Calu3 (cell line): ENCODE results near the gene CHD2. TPM values are rescaled to one million over a fixed set of nuclear protein-coding genes. Genes with fewer than 3 reads are reported as not detected.
A peak's percentile ranks its signal among the peaks of the same experiment; 100 is the strongest.

Experiments used
- BruUV-seq: library from RNA; stranded (reverse); fragments of 400-500 nt; replicated peaks from 2 replicates; lab custom pipeline; 2021; lab: Mats Ljungman, UMichigan
- CTCF ChIA-PET: fragments of 300-600 bp; sonication (Branson Sonifier 250); formaldehyde crosslinking; loops from one replicate; lab custom pipeline; 2022; ENCODE audit warnings: antibody characterized with exemption; lab: Charles Lee
- DNase-seq: peaks from one replicate; pipeline ENCODE4 v3.0.0; 2022
- H3K27ac Mint-ChIP-seq: one replicate; pipeline ENCODE4 v1.8.0; 2022; ENCODE audit warnings: mixed read lengths; ENCODE audit not compliant: unreplicated experiment
- H3K27me3 Mint-ChIP-seq: one replicate; pipeline ENCODE4 v1.8.0; 2022; ENCODE audit warnings: mixed read lengths; ENCODE audit not compliant: unreplicated experiment
- H3K36me3 Mint-ChIP-seq: one replicate; pipeline ENCODE4 v1.8.0; 2022; ENCODE audit warnings: mild to moderate bottlenecking, moderate library complexity, mixed read lengths; ENCODE audit not compliant: insufficient read depth, unreplicated experiment
- H3K4me1 Mint-ChIP-seq: one replicate; pipeline ENCODE4 v1.8.0; 2022; ENCODE audit warnings: mild to moderate bottlenecking, low read depth, mixed read lengths; ENCODE audit not compliant: unreplicated experiment
- H3K4me3 Mint-ChIP-seq: one replicate; pipeline ENCODE4 v1.8.0; 2022; ENCODE audit warnings: mild to moderate bottlenecking, low read depth, moderate library complexity, mixed read lengths; ENCODE audit not compliant: unreplicated experiment
- H3K9me3 Mint-ChIP-seq: one replicate; pipeline ENCODE4 v1.8.0; 2022; ENCODE audit warnings: low read depth, mixed read lengths; ENCODE audit not compliant: unreplicated experiment
- intact Hi-C: fragments of 100-400 bp; cut with micrococcal nuclease; formaldehyde crosslinking; loops from one replicate; pipeline ENCODE4 v1.10.0; 2022; ENCODE audit not compliant: unreplicated experiment
- total RNA-seq: library from RNA; stranded (reverse); gene quantifications from 2 replicates; pipeline ENCODE4 v1.2.3, GENCODE V29; 2022
- TF ChIP-seq, protein P1 (sequence below): fragments of 200-600 bp; IDR thresholded peaks from one replicate; pipeline ENCODE4 v1.8.0; 2022; ENCODE audit warnings: antibody characterized with exemption; ENCODE audit not compliant: unreplicated experiment

Gene CHD2
- total RNA-seq, 1 experiment from 2014 or later = 140 TPM

DNA sequence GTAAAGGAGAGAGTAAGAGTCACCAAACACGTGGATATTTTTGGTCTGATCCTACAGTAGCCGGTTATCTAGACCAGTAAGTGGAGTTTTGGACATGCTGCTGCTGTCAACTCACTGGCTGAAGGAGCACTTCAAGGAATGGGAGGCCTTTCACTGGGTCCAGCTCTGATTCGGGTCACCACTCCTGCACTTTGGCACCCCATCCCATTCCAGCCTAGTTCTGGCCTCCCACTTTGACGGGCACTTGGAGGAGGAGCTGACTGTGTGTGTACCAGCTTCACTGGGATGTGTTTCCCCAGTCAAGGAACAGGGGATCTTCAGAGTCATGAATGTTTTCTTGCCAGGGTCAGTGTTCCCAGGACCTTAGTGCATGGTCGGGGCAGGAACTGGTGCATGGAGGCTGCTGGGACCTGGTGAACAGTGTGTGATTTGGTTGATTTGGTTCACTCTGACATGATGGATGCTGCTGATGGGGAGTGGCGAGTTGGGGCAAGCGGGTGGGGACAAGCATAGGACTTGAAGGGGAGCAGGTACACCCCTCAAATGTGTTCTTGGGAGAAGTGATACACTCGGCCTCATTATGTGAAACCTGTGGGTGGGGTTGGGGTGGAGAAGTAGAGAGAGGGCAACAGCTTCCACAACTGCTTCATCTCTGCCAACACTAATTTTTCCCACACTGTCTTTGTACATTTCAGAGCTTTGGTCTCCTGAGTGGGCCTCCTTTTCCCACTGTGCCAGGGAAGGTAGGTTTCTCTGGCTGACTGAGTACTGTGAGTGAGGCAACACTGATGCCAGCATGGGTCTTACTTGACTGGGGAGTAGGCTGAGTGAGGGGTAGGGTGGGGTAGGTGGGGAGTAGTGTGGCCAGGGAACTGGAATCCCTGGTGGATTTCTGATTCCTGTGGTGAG lies 124.8 kb downstream of the CHD2 start:
- BruUV-seq = no TSS peak
- Mint-ChIP-seq H3K27me3 (no peaks in the 10 kb centered on the region), H3K27ac (peak overlapping the region; percentile 79), H3K4me1 (peaks cover 8% of the 10 kb centered on the region), H3K36me3 (peaks cover 84% of the 10 kb centered on the region), H3K9me3 (no peaks in the 10 kb centered on the region), H3K4me3 (no peak overlapping the region)
- no peak for DNase-seq
- TF ChIP-seq, protein P1, sequence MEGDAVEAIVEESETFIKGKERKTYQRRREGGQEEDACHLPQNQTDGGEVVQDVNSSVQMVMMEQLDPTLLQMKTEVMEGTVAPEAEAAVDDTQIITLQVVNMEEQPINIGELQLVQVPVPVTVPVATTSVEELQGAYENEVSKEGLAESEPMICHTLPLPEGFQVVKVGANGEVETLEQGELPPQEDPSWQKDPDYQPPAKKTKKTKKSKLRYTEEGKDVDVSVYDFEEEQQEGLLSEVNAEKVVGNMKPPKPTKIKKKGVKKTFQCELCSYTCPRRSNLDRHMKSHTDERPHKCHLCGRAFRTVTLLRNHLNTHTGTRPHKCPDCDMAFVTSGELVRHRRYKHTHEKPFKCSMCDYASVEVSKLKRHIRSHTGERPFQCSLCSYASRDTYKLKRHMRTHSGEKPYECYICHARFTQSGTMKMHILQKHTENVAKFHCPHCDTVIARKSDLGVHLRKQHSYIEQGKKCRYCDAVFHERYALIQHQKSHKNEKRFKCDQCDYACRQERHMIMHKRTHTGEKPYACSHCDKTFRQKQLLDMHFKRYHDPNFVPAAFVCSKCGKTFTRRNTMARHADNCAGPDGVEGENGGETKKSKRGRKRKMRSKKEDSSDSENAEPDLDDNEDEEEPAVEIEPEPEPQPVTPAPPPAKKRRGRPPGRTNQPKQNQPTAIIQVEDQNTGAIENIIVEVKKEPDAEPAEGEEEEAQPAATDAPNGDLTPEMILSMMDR = no peak
- intact Hi-C loops = no loop called here
- CTCF ChIA-PET = no interaction called here

DNA sequence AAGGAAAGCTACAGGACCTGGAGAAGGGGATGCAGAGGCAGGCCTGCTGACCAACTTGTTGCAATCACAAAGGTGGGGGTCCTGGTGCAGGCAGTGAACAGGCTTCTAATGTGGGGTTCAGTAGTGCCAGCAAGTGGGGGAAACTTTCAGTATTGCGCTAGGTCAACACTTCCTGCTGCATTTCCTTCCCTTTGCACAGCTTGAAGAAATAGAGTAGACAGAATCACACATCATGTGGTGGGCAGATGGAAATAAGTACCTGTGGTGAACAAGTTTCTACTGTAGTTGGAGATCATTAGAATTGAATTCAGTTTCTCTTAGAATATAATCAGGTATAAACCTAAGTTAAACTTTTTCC lies 125.5 kb downstream of the CHD2 start:
- H3K9me3 Mint-ChIP-seq = no peaks in the 10 kb centered on the region
- H3K27ac Mint-ChIP-seq = peak overlapping the region; percentile 79
- no peaks in the 10 kb centered on the region for H3K27me3 Mint-ChIP-seq
- H3K36me3 Mint-ChIP-seq = peaks cover 78% of the 10 kb centered on the region
- H3K4me1 Mint-ChIP-seq = peaks cover 14% of the 10 kb centered on the region
- no peak overlapping the region for H3K4me3 Mint-ChIP-seq
- DNase-seq = no peak
- CTCF ChIA-PET = no interaction called here
- BruUV-seq = no TSS peak
- TF ChIP-seq, protein P1 = no peak
- intact Hi-C loops = no loop called here

DNA sequence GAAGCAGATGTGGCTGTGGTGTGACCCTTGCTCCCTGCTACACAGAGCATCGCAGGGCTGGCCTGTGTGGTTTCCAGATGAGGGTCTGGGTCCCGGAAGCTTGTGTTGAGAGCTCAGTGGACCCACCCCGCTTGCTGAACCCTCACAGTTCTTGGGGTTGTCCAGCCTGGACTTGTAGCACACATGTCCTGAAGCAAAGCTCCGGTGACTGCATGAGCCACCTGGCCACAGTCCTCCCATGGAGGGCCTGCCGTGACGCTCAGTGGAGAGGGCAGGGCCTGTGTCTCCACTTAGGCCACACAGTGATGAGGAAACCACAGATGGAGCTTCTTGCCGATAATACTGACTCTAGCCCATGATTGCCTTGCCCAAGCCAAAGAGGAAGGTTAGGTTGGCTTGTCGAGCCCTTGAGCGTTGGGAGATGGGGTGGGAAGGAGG lies 126.3 kb downstream of the CHD2 start:
- peaks cover 20% of the 10 kb centered on the region for H3K4me1 Mint-ChIP-seq
- peaks cover 72% of the 10 kb centered on the region for H3K36me3 Mint-ChIP-seq
- no peak overlapping the region for H3K4me3 Mint-ChIP-seq

DNA sequence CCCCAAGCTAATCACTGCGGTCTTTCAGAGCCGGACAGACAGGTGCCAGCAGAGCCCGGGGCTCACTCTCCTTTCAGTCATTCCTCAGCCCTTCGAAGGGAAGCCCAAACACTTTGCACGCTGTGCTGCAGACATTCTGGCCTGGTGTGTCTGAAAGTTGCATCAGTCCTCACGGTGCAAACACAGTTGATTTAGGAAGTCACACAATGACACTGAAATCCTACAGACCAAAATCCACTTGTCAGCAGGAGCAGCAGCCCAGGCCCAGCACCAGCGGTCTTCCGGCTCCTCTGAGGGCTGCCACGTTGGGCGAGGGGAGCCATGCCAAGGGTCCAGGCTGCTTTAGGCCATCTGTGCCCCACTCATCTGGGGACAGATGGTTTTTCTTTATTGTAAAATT lies 127.3 kb downstream of the CHD2 start:
- H3K27ac Mint-ChIP-seq = peak overlapping the region; percentile 72
- no peak for DNase-seq
- peaks cover 67% of the 10 kb centered on the region for H3K36me3 Mint-ChIP-seq
- no TSS peak for BruUV-seq
- peaks cover 23% of the 10 kb centered on the region for H3K4me1 Mint-ChIP-seq
- intact Hi-C loops = no loop called here
- H3K4me3 Mint-ChIP-seq = no peak overlapping the region
- CTCF ChIA-PET = no interaction called here
- no peaks in the 10 kb centered on the region for H3K9me3 Mint-ChIP-seq
- no peaks in the 10 kb centered on the region for H3K27me3 Mint-ChIP-seq
- TF ChIP-seq, protein P1 = no peak

More for the DNA sequence above, 126.3 kb downstream of the CHD2 start:
- DNase-seq = no peak
- intact Hi-C loops = no loop called here
- BruUV-seq = no TSS peak
- CTCF ChIA-PET = no interaction called here
- TF ChIP-seq, protein P1 = no peak
- Mint-ChIP-seq H3K27ac (peak overlapping the region; percentile 72), H3K9me3 (no peaks in the 10 kb centered on the region), H3K27me3 (no peaks in the 10 kb centered on the region)
